GM10248 (cell line): Measurements from ENCODE around the gene FLYWCH2.
A peak's percentile ranks its signal among the peaks of the same experiment; 100 is the strongest.

Experiments
- CTCF ChIA-PET: fragments of 300-600 bp; sonication (Branson Sonifier 250); formaldehyde crosslinking; extraction: SDS; loops from one replicate; lab custom pipeline; 2021; ENCODE audit warnings: antibody characterized with exemption; lab: Yijun Ruan, JAX
- POLR2A ChIA-PET: fragments of 350-650 bp; sonication (Branson Sonifier 250); formaldehyde crosslinking; extraction: SDS; loops from one replicate; lab custom pipeline; 2020; ENCODE audit warnings: antibody characterized with exemption; lab: Yijun Ruan, JAX
- DNase-seq: peaks from one replicate; pipeline ENCODE4 v3.0.0; 2012; ENCODE audit errors: extremely low spot score
- CTCF ChIP-seq: IDR thresholded peaks from 2 replicates; pipeline ENCODE4 v1.5.1; 2012; ENCODE audit warnings: mild to moderate bottlenecking, low read depth; ENCODE audit errors: extremely low read depth, missing control alignments, control extremely low read depth

Gene FLYWCH2

GRCh38 chr16:2897110-2897509 is 14.1 kb downstream of the FLYWCH2 start:
- ChIA-PET POLR2A (interaction anchor here (0.8 kb wide), 1 partner anchor 8 kb away, joined by 3 read pairs; no protein-coding TSS in a partner anchor), CTCF (interaction anchor here (0.9 to 1.6 kb wide), 3 partner anchors 10 to 30 kb away, joined by 3 to 6 read pairs (median 3); partner anchors contain the start of gene FLYWCH2)
- peak; percentile 75 for DNase-seq
- no peak for TF ChIP-seq CTCF

- ChIA-PET POLR2A (interaction anchor here (0.8 kb wide), 1 partner anchor 16 kb away, joined by 3 read pairs; the partner anchor contains the start of gene FLYWCH2), CTCF (interaction anchor here (0.8 to 1.5 kb wide), 5 partner anchors 15 to 60 kb away, joined by 3 to 5 read pairs (median 3); no protein-coding TSS in a partner anchor)
- DNase-seq: no peak
- no peak for TF ChIP-seq CTCF
These were observed 16.0 kb downstream of the FLYWCH2 start for GRCh38 chr16:2898831-2899563.

GRCh38 chr16:2899564-2900072 is 16.6 kb downstream of the FLYWCH2 start:
- TF ChIP-seq CTCF: no peak
- DNase-seq: no peak
- ChIA-PET POLR2A (interaction anchor here (0.8 kb wide), 1 partner anchor 17 kb away, joined by 3 read pairs; the partner anchor contains the start of gene FLYWCH2), CTCF (interaction anchor here (0.8 to 1.5 kb wide), 5 partner anchors 16 to 60 kb away, joined by 3 to 5 read pairs (median 3); no protein-coding TSS in a partner anchor)

- DNase-seq: no peak
- CTCF ChIA-PET: no interaction called here
- POLR2A ChIA-PET: no interaction called here
- TF ChIP-seq CTCF: no peak
These were observed 17.6 kb downstream of the FLYWCH2 start for GRCh38 chr16:2900526-2901075.

- DNase-seq: no peak
- ChIA-PET POLR2A (no interaction called here), CTCF (interaction anchor here (1.0 to 1.8 kb wide), 8 partner anchors 9 to 25 kb away, joined by 3 to 6 read pairs (median 4); partner anchors contain the start of genes FLYWCH1 and FLYWCH2)
- TF ChIP-seq CTCF: no peak
These were observed 19.5 kb downstream of the FLYWCH2 start for GRCh38 chr16:2902337-2903130.
